C4-2B (cell line): ENCODE measurements around the gene SREBF2.

Experiments
- H3K27ac ChIP-seq: fragments of 450-650 bp; 2 replicates; pipeline ENCODE4 v1.5.1; 2017
- ZFX ChIP-seq: fragments of 450-650 bp; IDR thresholded peaks from 2 replicates; pipeline ENCODE4 v1.6.1; 2017
- TF ChIP-seq, protein P1 (sequence below): fragments of 450-650 bp; conservative IDR thresholded peaks from 2 replicates; pipeline ENCODE4 v1.5.1; 2017; ENCODE audit warnings: mild to moderate bottlenecking

SREBF2 gene

DNA sequence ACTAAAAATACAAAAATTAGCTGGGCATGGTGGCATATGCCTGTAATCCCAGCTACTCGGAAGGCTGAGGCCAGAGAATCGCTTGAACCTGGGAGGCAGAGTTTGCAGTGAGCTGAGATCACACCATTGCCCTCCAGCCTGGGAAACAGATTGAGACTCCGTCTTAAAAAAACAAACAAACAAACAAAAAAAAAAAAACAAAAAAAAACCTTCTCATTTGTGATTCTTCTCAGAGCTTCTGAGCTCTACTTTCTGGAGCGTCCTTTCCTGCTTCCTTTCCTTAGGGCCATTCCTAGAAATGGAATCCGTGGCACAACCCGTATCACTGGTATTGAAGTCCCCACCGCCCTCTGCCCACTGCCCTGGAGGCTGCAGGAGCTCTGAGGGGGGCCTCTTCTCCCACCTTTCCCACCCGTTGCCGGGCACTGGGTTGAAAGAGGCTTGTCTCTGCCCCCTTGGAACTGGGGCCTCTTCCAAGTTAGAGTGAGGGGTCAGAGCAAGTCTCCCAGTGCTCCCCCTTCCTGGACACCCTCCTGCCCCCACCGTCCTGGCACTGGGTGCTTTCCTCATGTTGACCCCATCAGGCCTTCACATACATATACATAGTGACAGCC lies 83.9 kb downstream of the SREBF2 start:
- H3K27ac ChIP-seq, result no peak overlapping the region

DNA sequence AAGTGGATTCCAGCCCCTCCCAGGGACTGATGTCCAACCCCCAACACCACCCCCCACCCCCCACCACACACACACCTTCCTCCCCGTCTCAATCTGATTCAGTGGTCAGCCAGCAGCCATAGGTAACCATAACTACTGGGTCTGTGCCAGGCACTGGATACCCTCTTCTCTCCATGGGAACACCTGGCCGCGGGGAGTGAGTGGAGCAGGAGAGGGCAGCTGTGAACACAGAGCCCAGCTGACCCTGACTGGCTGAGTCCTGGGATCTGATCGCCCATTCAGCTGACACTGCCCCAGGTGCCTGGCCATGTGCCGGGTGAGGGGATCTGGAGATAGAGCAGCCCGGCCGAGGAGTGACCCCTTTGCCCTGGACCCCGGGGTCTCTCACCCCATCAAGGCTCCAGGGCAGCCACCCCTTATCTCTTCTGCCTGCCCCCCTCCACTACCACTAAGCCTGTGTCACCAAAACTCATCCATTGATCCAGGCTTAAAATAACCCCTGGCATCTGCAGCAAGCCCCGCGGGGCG lies 84.5 kb downstream of the SREBF2 start:
- TF ChIP-seq, protein P1, sequence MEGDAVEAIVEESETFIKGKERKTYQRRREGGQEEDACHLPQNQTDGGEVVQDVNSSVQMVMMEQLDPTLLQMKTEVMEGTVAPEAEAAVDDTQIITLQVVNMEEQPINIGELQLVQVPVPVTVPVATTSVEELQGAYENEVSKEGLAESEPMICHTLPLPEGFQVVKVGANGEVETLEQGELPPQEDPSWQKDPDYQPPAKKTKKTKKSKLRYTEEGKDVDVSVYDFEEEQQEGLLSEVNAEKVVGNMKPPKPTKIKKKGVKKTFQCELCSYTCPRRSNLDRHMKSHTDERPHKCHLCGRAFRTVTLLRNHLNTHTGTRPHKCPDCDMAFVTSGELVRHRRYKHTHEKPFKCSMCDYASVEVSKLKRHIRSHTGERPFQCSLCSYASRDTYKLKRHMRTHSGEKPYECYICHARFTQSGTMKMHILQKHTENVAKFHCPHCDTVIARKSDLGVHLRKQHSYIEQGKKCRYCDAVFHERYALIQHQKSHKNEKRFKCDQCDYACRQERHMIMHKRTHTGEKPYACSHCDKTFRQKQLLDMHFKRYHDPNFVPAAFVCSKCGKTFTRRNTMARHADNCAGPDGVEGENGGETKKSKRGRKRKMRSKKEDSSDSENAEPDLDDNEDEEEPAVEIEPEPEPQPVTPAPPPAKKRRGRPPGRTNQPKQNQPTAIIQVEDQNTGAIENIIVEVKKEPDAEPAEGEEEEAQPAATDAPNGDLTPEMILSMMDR, result no peak
- TF ChIP-seq ZFX, result no peak
- H3K27ac ChIP-seq, result no peak overlapping the region

More for the DNA sequence above, 83.9 kb downstream of the SREBF2 start:
- TF ChIP-seq, protein P1, result no peak
- no peak for TF ChIP-seq ZFX

DNA sequence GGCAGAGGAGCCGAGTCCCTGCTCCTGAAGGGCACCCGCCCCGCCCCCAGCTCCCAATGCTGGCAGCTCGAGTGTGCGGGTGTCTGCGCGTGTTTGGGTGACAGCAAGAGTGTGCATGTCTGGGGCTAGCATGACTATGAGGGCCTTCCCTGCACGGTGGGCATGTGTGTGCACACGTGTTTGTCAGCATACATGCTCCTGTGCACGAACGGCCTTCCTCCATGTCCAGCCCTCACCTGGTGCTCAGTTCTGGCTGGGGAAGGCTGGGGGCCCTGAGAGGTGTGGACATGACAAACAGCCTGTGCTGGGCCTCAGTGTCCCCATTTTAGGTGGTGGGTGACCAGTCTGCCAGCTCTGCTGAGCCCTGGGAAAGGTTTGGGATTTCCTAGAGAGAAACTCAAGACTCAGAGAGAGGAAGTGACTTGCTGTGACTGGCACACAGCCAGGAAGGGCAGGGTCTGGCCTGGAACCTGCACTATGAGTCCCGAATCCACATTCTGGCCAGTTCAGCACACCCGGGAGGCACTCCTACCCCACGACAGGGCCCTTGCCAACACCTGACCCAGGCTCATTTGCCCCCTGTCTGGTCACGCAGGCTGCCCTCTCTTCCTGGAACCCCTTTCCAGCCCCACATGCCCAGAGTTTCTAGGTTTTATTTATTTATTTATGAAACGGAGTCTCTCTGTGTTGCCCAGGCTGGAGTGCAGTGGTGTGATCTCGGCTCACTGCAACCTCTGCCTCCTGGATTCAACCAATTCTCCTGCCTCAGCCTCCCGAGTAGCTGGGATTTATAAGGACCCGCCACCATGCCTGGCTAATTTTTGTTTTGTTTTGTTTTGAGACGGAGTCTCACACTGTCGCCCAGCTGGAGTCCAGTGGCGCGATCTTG lies 85.2 kb downstream of the SREBF2 start:
- H3K27ac ChIP-seq, result no peak overlapping the region
- no peak for TF ChIP-seq ZFX
- TF ChIP-seq, protein P1, result no peak

DNA sequence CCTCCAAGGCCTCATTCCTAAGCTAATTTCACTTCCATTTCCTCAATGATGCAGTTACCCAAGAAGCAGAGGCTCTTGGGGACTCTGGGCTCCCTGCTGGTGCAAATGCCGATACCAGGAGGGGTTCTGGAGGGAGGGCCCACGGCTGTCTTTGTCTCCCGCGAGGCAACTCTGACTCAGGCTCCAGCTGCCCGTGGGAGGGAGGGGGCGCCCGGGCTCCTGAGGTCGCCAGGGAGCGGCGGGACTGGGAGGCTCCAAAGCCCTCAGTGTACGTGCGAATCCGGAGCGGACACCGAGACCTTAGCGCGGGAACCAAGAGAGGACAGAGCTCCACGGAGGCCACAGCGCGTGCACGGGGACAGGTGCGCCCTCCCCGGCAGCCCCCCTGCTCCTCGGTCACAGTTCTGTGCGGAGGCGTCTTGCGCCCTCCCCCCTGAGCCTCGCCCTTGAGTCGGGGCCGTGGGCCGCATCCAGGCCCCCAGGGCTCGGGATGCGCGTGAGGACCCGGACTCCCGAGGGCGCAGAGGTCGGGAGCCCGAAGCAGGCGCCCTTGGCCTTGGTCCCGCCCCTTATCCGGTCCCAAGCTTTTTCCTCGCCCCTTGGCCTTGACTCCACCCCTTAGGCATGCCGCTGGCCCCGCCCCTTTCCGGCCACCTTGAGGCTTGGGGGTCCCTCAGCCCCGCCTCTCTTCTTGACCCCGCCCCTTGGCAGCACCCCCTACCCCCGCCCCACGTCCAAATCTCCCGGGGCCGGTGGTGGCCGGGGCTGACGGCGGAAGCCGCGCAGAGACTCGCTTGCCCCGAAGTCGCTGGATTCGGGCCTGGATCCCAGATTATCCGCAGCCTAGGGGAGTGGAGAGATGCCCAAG lies 86.7 kb downstream of the SREBF2 start:
- TF ChIP-seq, protein P1, result no peak
- TF ChIP-seq ZFX, result no peak
- no peak overlapping the region for H3K27ac ChIP-seq

DNA sequence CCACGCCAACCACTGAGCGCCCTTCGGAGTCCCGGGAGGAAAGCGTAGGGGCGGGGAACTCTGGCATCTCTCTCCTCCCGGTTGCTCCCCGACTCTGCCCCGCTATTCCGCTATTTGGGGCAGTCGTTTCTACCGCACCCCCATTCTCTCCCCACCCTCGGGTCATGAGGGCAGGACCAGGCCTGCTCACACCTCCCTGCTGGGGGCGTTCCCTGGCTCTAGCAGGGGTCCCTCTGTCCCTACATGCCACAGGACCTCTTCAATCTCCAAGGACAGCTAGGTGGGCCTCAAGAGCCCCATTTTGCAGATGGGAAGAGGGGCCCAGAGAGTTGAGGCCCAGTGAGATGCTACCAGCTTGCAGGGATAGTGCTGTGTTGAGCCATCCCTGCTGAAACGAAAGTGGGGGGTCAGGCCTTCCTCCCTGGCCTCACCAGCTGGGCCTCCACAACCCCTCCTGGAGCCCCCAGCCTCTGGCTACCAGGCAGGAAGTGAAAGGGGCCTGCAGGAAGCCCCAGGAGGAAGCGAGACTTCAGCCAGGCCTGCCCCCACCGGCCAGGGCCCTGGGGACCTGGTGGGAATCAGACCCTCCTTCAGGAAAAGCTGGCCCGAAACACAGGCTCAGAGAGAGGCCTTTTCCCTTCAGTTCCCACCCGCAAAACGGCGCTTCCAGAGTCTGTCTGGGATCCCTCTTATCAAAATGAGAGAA lies 87.5 kb downstream of the SREBF2 start:
- no peak overlapping the region for H3K27ac ChIP-seq
- TF ChIP-seq ZFX, result no peak
- TF ChIP-seq, protein P1, result no peak

DNA sequence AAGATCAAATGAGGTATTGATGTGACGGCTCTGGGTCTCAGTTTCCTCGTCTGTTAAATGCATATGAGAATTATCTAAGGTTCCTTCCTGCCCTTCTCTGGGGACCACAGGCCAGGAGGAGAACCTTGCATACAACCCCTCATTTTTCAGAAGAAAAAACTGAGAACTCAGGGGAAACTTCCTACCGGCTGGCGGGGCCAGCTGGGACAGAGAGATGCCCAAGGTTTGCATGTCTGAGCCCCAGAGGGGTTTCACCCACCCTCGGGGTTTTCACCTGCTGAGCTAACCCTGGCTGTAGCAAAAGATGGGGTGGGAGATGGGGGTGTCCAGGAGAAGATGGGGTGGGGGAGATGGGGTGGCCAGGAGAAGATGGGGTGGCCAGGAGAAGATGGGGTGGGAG lies 89.4 kb downstream of the SREBF2 start:
- TF ChIP-seq, protein P1, result no peak
- TF ChIP-seq ZFX, result no peak

More for the DNA sequence above, 89.4 kb downstream of the SREBF2 start:
- no peak overlapping the region for H3K27ac ChIP-seq
